Sigmoid colon (tissue), 7 donors: ENCODE data around the gene TBCB. TPM values are rescaled to one million over a fixed set of nuclear protein-coding genes. Genes with fewer than 3 reads are reported as not detected.
A peak's percentile ranks its signal among the peaks of the same experiment; 100 is the strongest.

Experiments
- DNase-seq: peaks from one replicate; pipeline ENCODE4 v3.0.0-alpha.2; 2019
- H3K27ac ChIP-seq, 4 donors: fragments of 200-600 bp; sonication (generic); one replicate each; pipeline ENCODE4 v1.5.1; 2016 to 2019; ENCODE audit warnings: mild to moderate bottlenecking in 1 of 4
- H3K27me3 ChIP-seq, 3 donors: fragments of 200-600 bp; sonication (generic); one replicate each; pipeline ENCODE4 v1.5.1; 2019; ENCODE audit warnings: mild to moderate bottlenecking in 1 of 3
- H3K36me3 ChIP-seq, 4 donors: fragments of 200-600 bp; sonication (generic); one replicate each; pipeline ENCODE4 v1.5.1; 2016 to 2019
- H3K4me1 ChIP-seq, 4 donors: fragments of 200-600 bp; sonication (generic); one replicate each; pipeline ENCODE4 v1.5.1; 2017 to 2019
- H3K4me3 ChIP-seq, 4 donors: fragments of 200-600 bp; sonication (generic); one replicate each; pipeline ENCODE4 v1.5.1; 2017 to 2019; ENCODE audit warnings: mild to moderate bottlenecking in 2 of 4, moderate library complexity in 1 of 4
- H3K9me3 ChIP-seq, 4 donors: fragments of 200-600 bp in 3 of 4; sonication (generic) in 3 of 4; one replicate each; pipeline versions ENCODE4 v1.5.1 to v1.6.1; 2013 to 2019
- EP300 ChIP-seq, 4 donors: sonication (generic); formaldehyde crosslinking; IDR thresholded peaks; one replicate each; pipeline ENCODE4 v1.6.1; 2017; ENCODE audit warnings: antibody characterized with exemption in 4 of 4
- POLR2A ChIP-seq, 2 donors: fragments of 450-650 bp; IDR thresholded peaks; one replicate each; pipeline ENCODE4 v1.6.1; 2016; ENCODE audit warnings: antibody characterized with exemption in 2 of 2, mild to moderate bottlenecking in 2 of 2, moderate library complexity in 2 of 2
- POLR2AphosphoS5 ChIP-seq, 4 donors: sonication (generic); formaldehyde crosslinking; IDR thresholded peaks; one replicate each; pipeline ENCODE4 v1.6.1; 2017; ENCODE audit warnings: antibody characterized with exemption in 4 of 4
- WGBS, 2 donors: extraction: QIAGEN DNeasy Blood & Tissue Kit; methylation state at CpG; one replicate each; pipeline ENCODE4 v1.1.7; 2013; 5-methylcytosine and 5-hydroxymethylcytosine counted together
- intact Hi-C: fragments of 100-400 bp; cut with DNase I; formaldehyde crosslinking; loops from one replicate; pipeline ENCODE4 v1.15.1; 2023
- polyA plus RNA-seq, 3 donors: library from polyadenylated mRNA; stranded (reverse); fragments of 200-250 nt; gene quantifications; one replicate each; pipeline ENCODE4 v1.2.3, GENCODE V29; 2013
- total RNA-seq, 4 donors: library from RNA; depleted of rRNA; stranded (reverse); fragments of >200 nt; gene quantifications; one replicate each; pipeline ENCODE4 v1.1.0, GENCODE V29; 2016
- TF ChIP-seq, protein P1 (sequence below), 4 experiments: fragments of 450-650 bp in 3 of 4; fragments of 200-600 bp in 1 of 4; IDR thresholded peaks; one replicate each; pipeline ENCODE4 v1.5.1; 2016 to 2019; ENCODE audit warnings: antibody characterized with exemption in 4 of 4, mild to moderate bottlenecking in 3 of 4, moderate library complexity in 2 of 4
- donor health status: healthy with polysubstance abuse.
- donor health status: Bipolar disorder and iron deficiency.
- donor health status: healthy.

The TBCB gene
- total and polyA plus RNA-seq, 7 donors: 109 to 162 (median 133) TPM

DNA sequence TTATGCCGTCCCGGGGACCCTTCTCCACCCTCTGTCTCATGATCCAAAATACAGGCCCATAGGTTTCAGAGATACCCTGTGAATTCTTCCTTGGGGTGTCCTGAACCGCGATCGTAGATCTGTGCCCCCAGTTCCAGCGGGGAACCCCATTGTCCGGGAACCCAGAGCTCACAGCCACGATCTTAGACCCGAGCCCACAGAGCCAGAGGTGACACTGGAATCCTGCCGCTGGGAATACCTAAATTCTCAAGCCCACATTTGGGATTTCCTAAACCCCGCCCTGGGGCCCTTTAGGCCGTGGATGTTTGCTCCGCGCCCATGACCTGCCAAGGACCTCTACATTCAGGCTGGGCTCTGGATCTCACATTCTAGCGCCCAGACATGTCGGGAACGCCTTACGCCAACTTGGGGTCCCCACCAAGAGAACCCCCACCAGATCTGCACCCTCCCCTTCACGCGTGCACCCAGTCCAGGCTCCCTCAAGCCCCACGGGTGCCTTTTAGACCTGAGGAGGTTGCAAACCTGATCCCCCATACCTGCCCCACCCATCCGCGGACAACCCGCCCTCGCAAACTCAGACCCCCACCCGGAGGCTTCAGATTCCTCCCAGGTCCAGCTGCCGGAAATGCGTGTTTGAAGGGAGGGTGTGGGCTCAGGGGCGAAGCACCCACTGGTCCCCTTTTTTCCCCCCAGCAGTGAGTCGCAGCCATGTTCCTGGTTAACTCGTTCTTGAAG, 25.2 kb downstream of the TBCB start:
- Histone ChIP-seq H3K36me3 (peaks cover 24 to 32% (median 27%) of the 10 kb centered on the region in 4 donors), H3K27ac (peak overlapping the region; percentile 89 to 100 (median 98)), H3K27me3 (no peaks in the 10 kb centered on the region), H3K4me1 (peaks cover 0 to 30% (median 25%) of the 10 kb centered on the region in 4 donors), H3K9me3 (no peaks in the 10 kb centered on the region), H3K4me3 (peak overlapping the region; percentile 56 to 94 (median 82))
- DNase-seq: peak; percentile 78
- intact Hi-C loops: loop anchor here (1.0 to 5.0 kb wide), 2 partner anchors 12 to 383 kb away; partner anchors contain the start of genes COX7A1, HSPB6 and PROSER3
- WGBS, 2 donors: 0% methylated on average over 31 of the region's 31 CpGs
- no peak for TF ChIP-seq POLR2A (IDR thresholded peaks at IDR 0.05)
- no peak for TF ChIP-seq POLR2AphosphoS5 (IDR thresholded peaks at IDR 0.05)
- TF ChIP-seq, protein P1, sequence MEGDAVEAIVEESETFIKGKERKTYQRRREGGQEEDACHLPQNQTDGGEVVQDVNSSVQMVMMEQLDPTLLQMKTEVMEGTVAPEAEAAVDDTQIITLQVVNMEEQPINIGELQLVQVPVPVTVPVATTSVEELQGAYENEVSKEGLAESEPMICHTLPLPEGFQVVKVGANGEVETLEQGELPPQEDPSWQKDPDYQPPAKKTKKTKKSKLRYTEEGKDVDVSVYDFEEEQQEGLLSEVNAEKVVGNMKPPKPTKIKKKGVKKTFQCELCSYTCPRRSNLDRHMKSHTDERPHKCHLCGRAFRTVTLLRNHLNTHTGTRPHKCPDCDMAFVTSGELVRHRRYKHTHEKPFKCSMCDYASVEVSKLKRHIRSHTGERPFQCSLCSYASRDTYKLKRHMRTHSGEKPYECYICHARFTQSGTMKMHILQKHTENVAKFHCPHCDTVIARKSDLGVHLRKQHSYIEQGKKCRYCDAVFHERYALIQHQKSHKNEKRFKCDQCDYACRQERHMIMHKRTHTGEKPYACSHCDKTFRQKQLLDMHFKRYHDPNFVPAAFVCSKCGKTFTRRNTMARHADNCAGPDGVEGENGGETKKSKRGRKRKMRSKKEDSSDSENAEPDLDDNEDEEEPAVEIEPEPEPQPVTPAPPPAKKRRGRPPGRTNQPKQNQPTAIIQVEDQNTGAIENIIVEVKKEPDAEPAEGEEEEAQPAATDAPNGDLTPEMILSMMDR (IDR thresholded peaks at IDR 0.05): no peak
- no peak for TF ChIP-seq EP300 (IDR thresholded peaks at IDR 0.05)

DNA sequence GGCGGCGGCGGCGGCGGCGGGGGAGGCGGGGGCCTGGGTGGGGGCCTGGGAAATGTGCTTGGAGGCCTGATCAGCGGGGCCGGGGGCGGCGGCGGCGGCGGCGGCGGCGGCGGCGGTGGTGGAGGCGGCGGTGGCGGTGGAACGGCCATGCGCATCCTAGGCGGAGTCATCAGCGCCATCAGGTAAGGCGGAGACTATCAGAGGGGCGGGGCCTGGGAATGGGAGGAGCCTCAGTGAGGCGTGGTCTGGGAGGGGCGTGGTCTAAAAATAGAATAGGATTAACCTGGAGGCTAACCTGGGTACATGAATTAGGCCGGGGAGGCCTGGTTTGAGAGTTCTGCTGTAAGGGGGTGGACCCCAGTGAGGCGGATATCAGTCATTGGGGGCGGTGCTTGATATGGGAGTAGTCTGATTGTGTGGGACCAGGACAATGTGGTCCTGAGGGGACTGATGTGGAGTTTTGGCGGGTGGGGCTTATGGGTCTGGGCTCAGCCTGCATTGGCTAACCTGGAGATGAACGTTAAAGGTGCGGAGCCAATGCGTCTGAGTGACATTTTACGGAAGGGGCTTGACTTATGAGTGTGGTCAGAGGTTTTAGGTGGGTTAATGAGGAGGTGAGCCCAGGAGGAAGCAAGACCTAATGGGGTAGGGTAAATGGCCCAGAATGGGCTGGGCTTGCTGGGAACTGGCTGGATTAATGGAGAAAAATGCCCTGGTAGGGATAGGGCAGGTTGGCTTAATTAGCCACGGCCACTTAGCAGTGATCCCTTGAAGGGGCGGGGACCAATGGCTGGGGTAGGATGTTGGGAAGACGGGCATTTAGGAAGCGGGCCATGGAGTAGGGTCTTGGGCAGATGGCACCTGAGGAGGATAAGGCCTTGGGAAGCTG, 26.0 kb downstream of the TBCB start:
- TF ChIP-seq POLR2A (IDR thresholded peaks at IDR 0.05) (no peak), POLR2AphosphoS5 (IDR thresholded peaks at IDR 0.05) (peak; percentile 79 to 94 (median 86))
- TF ChIP-seq, protein P1 (IDR thresholded peaks at IDR 0.05): no peak
- intact Hi-C loops: loop anchor here (5.0 kb wide), 1 partner anchor 384 kb away; the partner anchor contains the start of genes HSPB6 and PROSER3

DNA sequence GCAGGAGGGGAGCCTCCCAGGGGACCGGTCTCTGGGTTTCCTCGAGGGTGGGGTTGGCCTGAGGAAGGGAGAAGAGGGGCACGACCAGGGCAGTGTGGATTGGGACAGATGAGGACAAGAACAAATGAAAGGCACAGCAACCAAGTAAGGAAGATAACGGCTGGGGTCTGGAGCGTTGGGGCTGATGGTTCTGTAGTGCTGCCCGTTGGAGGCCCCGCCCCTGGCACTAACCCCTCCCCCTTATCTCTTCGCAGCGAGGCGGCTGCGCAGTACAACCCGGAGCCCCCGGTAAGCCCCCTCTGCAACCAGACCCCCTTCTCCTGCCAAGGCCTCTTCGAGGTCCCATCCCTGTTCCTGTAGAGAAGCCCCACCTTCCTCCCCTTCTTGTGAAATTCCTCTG, 26.8 kb downstream of the TBCB start:
- TF ChIP-seq POLR2A (IDR thresholded peaks at IDR 0.05): no peak
- TF ChIP-seq, protein P1 (IDR thresholded peaks at IDR 0.05): no peak
- no peak for TF ChIP-seq EP300 (IDR thresholded peaks at IDR 0.05)
- no peak for TF ChIP-seq POLR2AphosphoS5 (IDR thresholded peaks at IDR 0.05)
- Histone ChIP-seq H3K9me3 (no peaks in the 10 kb centered on the region), H3K27me3 (no peaks in the 10 kb centered on the region), H3K4me3 (no peak overlapping the region), H3K27ac (peak overlapping the region; percentile 89 to 100 (median 98)), H3K4me1 (peaks cover 0 to 19% (median 16%) of the 10 kb centered on the region in 4 donors), H3K36me3 (peaks cover 36 to 48% (median 41%) of the 10 kb centered on the region in 4 donors)
- WGBS, 2 donors: 94 to 95% methylated on average over 14 of the region's 14 CpGs
- intact Hi-C loops: loop anchor here (5.0 kb wide), 1 partner anchor 385 kb away; the partner anchor contains the start of genes HSPB6 and PROSER3
- no peak for DNase-seq

More for the DNA sequence above, 26.0 kb downstream of the TBCB start:
- 22 to 23% methylated on average over 42 of the region's 42 CpGs for WGBS, 2 donors
- H3K4me1 ChIP-seq: peaks cover 0 to 27% (median 24%) of the 10 kb centered on the region in 4 donors
- H3K27me3 ChIP-seq: no peaks in the 10 kb centered on the region
- H3K9me3 ChIP-seq: no peaks in the 10 kb centered on the region
- H3K27ac ChIP-seq: peak overlapping the region; percentile 89 to 100 (median 98)
- peak; percentile 93 for DNase-seq
- peak overlapping the region; percentile 56 to 94 (median 82) for H3K4me3 ChIP-seq
- peaks cover 32 to 40% (median 35%) of the 10 kb centered on the region in 4 donors for H3K36me3 ChIP-seq

DNA sequence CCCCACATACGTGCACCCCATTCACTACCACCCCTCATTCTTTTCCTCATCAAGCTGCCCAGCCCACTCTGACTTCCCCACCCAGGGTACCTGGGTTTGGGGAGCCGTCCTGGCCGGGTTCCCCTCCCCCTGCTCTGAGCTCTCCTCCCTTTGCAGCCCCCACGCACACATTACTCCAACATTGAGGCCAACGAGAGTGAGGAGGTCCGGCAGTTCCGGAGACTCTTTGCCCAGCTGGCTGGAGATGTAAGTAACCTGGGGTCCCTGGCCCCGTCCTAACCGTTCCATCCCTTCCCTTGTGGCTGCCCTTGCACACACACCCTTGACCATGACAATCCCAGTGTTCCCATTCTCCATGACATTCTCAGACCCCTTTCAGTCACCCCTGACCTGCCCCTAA, 27.2 kb downstream of the TBCB start:
- peaks cover 40 to 52% (median 46%) of the 10 kb centered on the region in 4 donors for H3K36me3 ChIP-seq
- 95% methylated on average over 9 of the region's 9 CpGs for WGBS, 2 donors
- H3K9me3 ChIP-seq: no peaks in the 10 kb centered on the region
- intact Hi-C loops: loop anchor here (5.0 kb wide), 1 partner anchor 385 kb away; the partner anchor contains the start of genes HSPB6 and PROSER3
- no peak for DNase-seq
- no peaks in the 10 kb centered on the region for H3K27me3 ChIP-seq
- TF ChIP-seq, protein P1 (IDR thresholded peaks at IDR 0.05): no peak
- TF ChIP-seq POLR2AphosphoS5 (IDR thresholded peaks at IDR 0.05) (no peak), POLR2A (IDR thresholded peaks at IDR 0.05) (no peak), EP300 (IDR thresholded peaks at IDR 0.05) (no peak)
- no peak overlapping the region for H3K27ac ChIP-seq
- H3K4me1 ChIP-seq: peaks cover 0 to 15% (median 13%) of the 10 kb centered on the region in 4 donors
- H3K4me3 ChIP-seq: no peak overlapping the region
